Measurements from ENCODE around the gene KLF6.
A peak's percentile ranks its signal among the peaks of the same experiment; 100 is the strongest.

KLF6 gene

GRCh38 chr10:3812141-3812540 lies 27.1 kb upstream of the KLF6 start:
- no peak for DNase-seq (ENCODE audit: low spot score)
- TF ChIP-seq CTCF (IDR thresholded peaks at IDR 0.05; ENCODE audit: borderline replicate concordance, control extremely low read depth, extremely low read depth, insufficient read depth, missing control alignments) = no peak
- in situ Hi-C loops (cut with MboI; ENCODE audit: low sequenced_read_pairs, unreplicated experiment) = no loop called here

DNA sequence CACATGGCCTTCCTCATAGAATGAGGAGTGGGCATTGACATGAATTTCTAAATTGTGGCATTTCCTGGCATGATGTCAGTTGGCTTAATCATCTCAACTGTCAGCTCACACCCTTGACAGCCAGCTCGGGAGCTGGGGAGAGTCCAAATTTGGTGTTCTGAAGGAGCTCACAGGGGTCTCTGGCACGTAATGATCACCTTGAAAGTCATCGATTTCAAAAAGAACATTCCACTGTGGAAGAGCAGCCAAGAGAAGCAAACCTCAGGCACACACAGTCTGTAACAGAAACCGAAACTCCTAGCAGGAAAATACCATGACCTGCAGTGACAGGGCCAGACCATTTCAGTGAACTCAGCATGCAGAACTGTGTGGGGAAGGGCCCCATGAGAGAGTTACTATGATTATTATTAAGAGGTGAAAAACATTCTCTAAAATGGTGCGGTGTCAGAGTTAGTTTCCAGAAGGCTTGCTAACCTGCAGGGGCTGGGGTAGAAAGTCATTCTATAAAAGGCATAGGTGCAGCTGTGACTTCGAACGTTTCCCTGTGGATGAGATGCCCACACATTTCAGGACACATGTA lies 26.4 kb upstream of the KLF6 start:
- DNase-seq (ENCODE audit: low spot score) = peak; percentile 65
- in situ Hi-C loops (cut with MboI; ENCODE audit: low sequenced_read_pairs, unreplicated experiment) = no loop called here
- TF ChIP-seq CTCF (IDR thresholded peaks at IDR 0.05; ENCODE audit: borderline replicate concordance, control extremely low read depth, extremely low read depth, insufficient read depth, missing control alignments) = no peak

DNA sequence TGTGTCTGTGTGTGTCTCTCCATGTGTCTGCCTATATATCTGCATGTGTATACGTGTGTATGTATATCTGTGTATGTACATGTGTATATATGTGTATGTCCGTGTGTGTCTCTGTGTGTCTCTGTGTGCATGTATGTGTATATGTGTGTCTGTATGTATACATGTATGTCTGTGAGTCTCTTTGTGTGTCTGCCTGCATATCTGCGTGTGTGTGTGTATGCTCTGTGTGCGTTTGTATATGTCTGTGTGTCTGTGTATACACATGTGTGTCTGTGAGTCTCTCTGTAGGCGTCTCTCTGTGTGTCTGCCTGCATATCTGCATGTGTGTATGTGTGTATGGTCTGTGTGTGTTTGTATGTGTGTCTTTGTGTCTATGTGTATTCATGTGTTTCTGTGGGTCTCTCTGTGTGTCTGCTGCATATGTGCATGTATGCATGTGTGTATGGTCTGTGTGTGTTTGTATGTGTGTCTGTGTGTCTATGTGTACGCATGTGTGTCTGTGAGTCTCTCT lies 23.7 kb upstream of the KLF6 start:
- in situ Hi-C loops (cut with MboI; ENCODE audit: low sequenced_read_pairs, unreplicated experiment) = no loop called here
- no peak for DNase-seq (ENCODE audit: low spot score)
- no peak for TF ChIP-seq CTCF (IDR thresholded peaks at IDR 0.05; ENCODE audit: borderline replicate concordance, control extremely low read depth, extremely low read depth, insufficient read depth, missing control alignments)

GRCh38 chr10:3807928-3808496 lies 23.0 kb upstream of the KLF6 start:
- in situ Hi-C loops (cut with MboI; ENCODE audit: low sequenced_read_pairs, unreplicated experiment) = no loop called here
- TF ChIP-seq CTCF (IDR thresholded peaks at IDR 0.05; ENCODE audit: borderline replicate concordance, control extremely low read depth, extremely low read depth, insufficient read depth, missing control alignments) = no peak
- DNase-seq (ENCODE audit: low spot score) = no peak

DNA sequence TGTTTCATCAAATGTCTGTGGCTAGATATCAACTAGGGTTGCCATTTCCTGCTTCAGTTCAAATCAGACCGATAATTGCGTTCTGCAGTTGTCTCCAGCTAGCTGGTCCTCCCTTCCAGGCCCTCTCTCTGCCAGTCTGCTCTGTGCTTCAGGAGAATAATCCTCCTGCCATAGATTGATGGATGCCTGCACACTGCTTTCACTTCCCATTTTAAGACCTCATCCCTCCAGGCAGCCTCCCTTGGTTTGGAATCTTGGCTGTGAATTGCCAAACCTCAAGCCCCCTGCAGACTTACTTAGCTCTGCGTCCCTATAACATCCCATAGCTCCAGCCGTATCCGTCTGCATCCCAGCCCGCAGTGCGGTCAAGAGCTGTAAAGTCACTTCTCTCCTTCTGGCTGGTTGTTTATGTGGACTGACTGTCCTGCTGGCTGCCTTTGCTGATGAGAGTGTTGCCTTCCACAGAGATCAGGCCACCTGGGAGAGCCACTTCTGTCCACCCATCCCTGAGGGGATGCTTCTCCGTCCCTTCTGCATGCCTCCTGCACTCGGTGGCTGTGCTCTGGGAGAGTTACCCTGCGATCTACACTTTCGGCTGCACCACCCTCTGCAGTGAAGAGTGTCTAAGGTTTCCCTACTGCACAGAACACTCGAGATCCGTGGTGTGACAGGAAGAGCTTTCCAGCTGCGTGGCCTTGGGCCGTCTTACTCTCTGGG lies 22.4 kb upstream of the KLF6 start:
- in situ Hi-C loops (cut with MboI; ENCODE audit: low sequenced_read_pairs, unreplicated experiment) = no loop called here
- no peak for TF ChIP-seq CTCF (IDR thresholded peaks at IDR 0.05; ENCODE audit: borderline replicate concordance, control extremely low read depth, extremely low read depth, insufficient read depth, missing control alignments)
- no peak for DNase-seq (ENCODE audit: low spot score)

- in situ Hi-C loops (cut with MboI; ENCODE audit: low sequenced_read_pairs, unreplicated experiment) = no loop called here
- no peak for DNase-seq (ENCODE audit: low spot score)
These were observed 21.6 kb upstream of the KLF6 start for GRCh38 chr10:3806603-3807002.

More at GRCh38 chr10:3806603-3807002, 21.6 kb upstream of the KLF6 start:
- no peak for TF ChIP-seq CTCF (IDR thresholded peaks at IDR 0.05; ENCODE audit: borderline replicate concordance, control extremely low read depth, extremely low read depth, insufficient read depth, missing control alignments)
